HG03159 (cell line): ENCODE results near the gene ANKRD6.

Experiments
- ATAC-seq: cut with Tn5 transposase; IDR thresholded peaks from one replicate; pipeline ENCODE4 v1.9.1; 2021; ENCODE audit warnings: mild to moderate bottlenecking, moderate library complexity; ENCODE audit not compliant: unreplicated experiment

Gene ANKRD6

GRCh38 chr6:89681983-89682564, 249.1 kb downstream of the ANKRD6 start:
- no peak for ATAC-seq

GRCh38 chr6:89682991-89683390, 250.0 kb downstream of the ANKRD6 start:
- no peak for ATAC-seq
